ENCODE measurements around the gene RAPGEF1.

Gene RAPGEF1

GRCh38 chr9:131747352-131747751 is 7.5 kb upstream of the RAPGEF1 start:
- DNase-seq (ENCODE audit: low read depth in 3 of 3): no peak

GRCh38 chr9:131745610-131746009 is 5.7 kb upstream of the RAPGEF1 start:
- no peak for DNase-seq (ENCODE audit: low read depth in 3 of 3)

- no peak for DNase-seq (ENCODE audit: low read depth in 3 of 3)
Measured at GRCh38 chr9:131744720-131745201, 4.9 kb upstream of the RAPGEF1 start.

GRCh38 chr9:131744171-131744719 is 4.4 kb upstream of the RAPGEF1 start:
- DNase-seq (ENCODE audit: low read depth in 3 of 3): no peak

GRCh38 chr9:131743501-131743900 is 3.6 kb upstream of the RAPGEF1 start:
- DNase-seq (ENCODE audit: low read depth in 3 of 3): no peak

- DNase-seq (ENCODE audit: low read depth in 3 of 3): no peak
Measured at GRCh38 chr9:131743096-131743495, 3.2 kb upstream of the RAPGEF1 start.

- DNase-seq (ENCODE audit: low read depth in 3 of 3): no peak
Measured at GRCh38 chr9:131740898-131741297, 1.0 kb upstream of the RAPGEF1 start.

GRCh38 chr9:131739133-131739958 is 530 bp downstream of the RAPGEF1 start:
- peak in 1 of 3 experiments; percentile 46 for DNase-seq (ENCODE audit: low read depth in 3 of 3)

- no peak for DNase-seq (ENCODE audit: low read depth in 3 of 3)
Measured at GRCh38 chr9:131738293-131739132, 1.4 kb downstream of the RAPGEF1 start.

- DNase-seq (ENCODE audit: low read depth in 3 of 3): no peak
Measured at GRCh38 chr9:131737426-131737825, 2.5 kb downstream of the RAPGEF1 start.

- DNase-seq (ENCODE audit: low read depth in 3 of 3): no peak
Measured at GRCh38 chr9:131736431-131736830, 3.4 kb downstream of the RAPGEF1 start.

- no peak for DNase-seq (ENCODE audit: low read depth in 3 of 3)
Measured at GRCh38 chr9:131735238-131736128, 4.4 kb downstream of the RAPGEF1 start.

GRCh38 chr9:131734781-131735180 is 5.1 kb downstream of the RAPGEF1 start:
- DNase-seq (ENCODE audit: low read depth in 3 of 3): no peak

- no peak for DNase-seq (ENCODE audit: low read depth in 3 of 3)
Measured at GRCh38 chr9:131734165-131734610, 5.7 kb downstream of the RAPGEF1 start.

GRCh38 chr9:131733541-131734061 is 6.3 kb downstream of the RAPGEF1 start:
- no peak for DNase-seq (ENCODE audit: low read depth in 3 of 3)

- no peak for DNase-seq (ENCODE audit: low read depth in 3 of 3)
Measured at GRCh38 chr9:131732636-131733289, 7.1 kb downstream of the RAPGEF1 start.

GRCh38 chr9:131732061-131732526 is 7.8 kb downstream of the RAPGEF1 start:
- DNase-seq (ENCODE audit: low read depth in 3 of 3): no peak

GRCh38 chr9:131731644-131732043 is 8.2 kb downstream of the RAPGEF1 start:
- DNase-seq (ENCODE audit: low read depth in 3 of 3): no peak

- no peak for DNase-seq (ENCODE audit: low read depth in 3 of 3)
Measured at GRCh38 chr9:131731237-131731636, 8.6 kb downstream of the RAPGEF1 start.

- DNase-seq (ENCODE audit: low read depth in 3 of 3): peak in 2 of 3 experiments; percentile 52 to 58
Measured at GRCh38 chr9:131728961-131729360, 10.9 kb downstream of the RAPGEF1 start.
